ENCODE results near the gene CABLES2. TPM values are rescaled to one million over a fixed set of nuclear protein-coding genes. Genes with fewer than 3 reads are reported as not detected.

The CABLES2 gene
- total and polyA plus RNA-seq, 10 of the 15 experiments (the other 5 are each of a cell fraction or from before 2014, with no cell fraction given): 2.2 to 14.9 (median 5.3) TPM

- ATAC-seq: peak; percentile 34
- intact Hi-C loops (cut with micrococcal nuclease; ENCODE audit: unreplicated experiment): no loop called here
- H3K36me3 ChIP-seq (ENCODE audit: control insufficient read depth in 2 of 2, insufficient read depth in 2 of 2, low read length in 1 of 2): no peaks in the 10 kb centered on the region
- no peaks in the 10 kb centered on the region for H4K20me1 ChIP-seq (ENCODE audit: control insufficient read depth, insufficient read depth)
- SMC1A ChIA-PET (ENCODE audit: uncharacterized antibody, unreplicated experiment): no interaction called here
- POLR2A ChIA-PET: no interaction called here
- 5% methylated on average over 27 of the region's 72 CpGs for WGBS (ENCODE audit: insufficient coverage, insufficient replicate concordance, low lambda C conversion rate, missing lambda C conversion rate)
- BruUV-seq (replicated peaks): no TSS peak
- DNase-seq (ENCODE audit: low read depth, low spot score): no peak
- CTCF ChIA-PET: no interaction called here
- H2AFZ ChIP-seq (ENCODE audit: control insufficient read depth, low read depth, low read length): peak overlapping the region; percentile 34
- FAIRE-seq: no peak
- RAD21 ChIA-PET (ENCODE audit: unreplicated experiment): no interaction called here
- no peaks in the 10 kb centered on the region for H3K9me3 ChIP-seq (replicated peaks; ENCODE audit: control insufficient read depth, insufficient read depth, low read length)
- H3K4me1 ChIP-seq (ENCODE audit: control insufficient read depth, insufficient read depth, low read length): peaks cover 5% of the 10 kb centered on the region
- peak; percentile 59 for TF ChIP-seq SUZ12 (IDR thresholded peaks at IDR 0.05; ENCODE audit: unreplicated experiment)
- no peak for TF ChIP-seq SIN3A (IDR thresholded peaks at IDR 0.05; ENCODE audit: low read depth, low read length)
- peaks cover 4 to 15% of the 10 kb centered on the region in 2 experiments for H3K27me3 ChIP-seq (replicated peaks in 1 of 2; ENCODE audit: control insufficient read depth in 2 of 2, insufficient read depth in 2 of 2, low read length in 1 of 2)
- peak overlapping the region; percentile 65; the same call in 1 of the 2 replicates for H3K4me3 ChIP-seq
- H3K4me2 ChIP-seq (ENCODE audit: control insufficient read depth, insufficient read depth): peak overlapping the region; percentile 87; the same call in 1 of the 2 replicates
- in situ Hi-C loops (cut with MboI): no loop called here
- H3K27ac ChIP-seq (ENCODE audit: control insufficient read depth, insufficient read depth): no peak overlapping the region
- no peaks in the 10 kb centered on the region for H3K79me2 ChIP-seq (ENCODE audit: control insufficient read depth, insufficient read depth, low read length)
- H3K9ac ChIP-seq (ENCODE audit: control insufficient read depth, insufficient read depth, low read length): peak overlapping the region; percentile 20; the same call in 1 of the 2 replicates
Observed at GRCh38 chr20:62366370-62367135, 40.5 kb downstream of the CABLES2 start.

DNA sequence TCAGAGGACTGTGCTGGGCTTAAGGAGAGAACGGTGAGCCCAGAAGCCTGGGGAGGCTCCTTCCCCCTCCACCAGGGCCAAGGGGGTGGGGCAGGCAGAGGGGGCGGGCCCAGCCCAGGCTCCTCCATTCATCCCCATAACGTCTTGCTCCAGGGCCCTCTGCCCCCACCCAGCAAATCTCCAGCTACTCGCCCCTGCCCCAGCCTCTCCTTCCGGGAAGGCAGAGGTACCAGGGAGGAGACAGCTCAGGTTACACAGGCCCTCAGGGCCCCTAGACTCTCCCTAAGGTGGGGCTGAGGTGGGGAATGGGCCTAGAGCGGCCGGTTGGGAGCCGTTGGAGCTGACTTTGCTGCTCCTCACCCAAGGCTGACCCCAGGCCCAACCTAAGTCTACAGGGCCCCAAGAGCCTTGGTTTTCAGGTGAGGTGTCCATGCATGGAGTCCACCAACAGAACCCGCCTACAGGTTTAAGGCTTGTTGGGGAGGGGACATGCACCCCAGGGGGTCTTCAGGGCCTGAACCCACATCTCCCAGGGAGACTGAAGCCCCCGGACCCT is 41.2 kb downstream of the CABLES2 start:
- BruUV-seq (replicated peaks): no TSS peak
- H2AFZ ChIP-seq (ENCODE audit: control insufficient read depth, low read depth, low read length): no peak overlapping the region
- ATAC-seq (peak; percentile 13; the same call in 2 of the 3 replicates), DNase-seq (ENCODE audit: low read depth, low spot score) (no peak), FAIRE-seq (no peak)
- 45% methylated on average over 8 of the region's 10 CpGs for WGBS (ENCODE audit: insufficient coverage, insufficient replicate concordance, low lambda C conversion rate, missing lambda C conversion rate)
- no peak overlapping the region for H3K4me2 ChIP-seq (ENCODE audit: control insufficient read depth, insufficient read depth)
- intact Hi-C loops (cut with micrococcal nuclease; ENCODE audit: unreplicated experiment): no loop called here
- in situ Hi-C loops (cut with MboI): no loop called here
- no peaks in the 10 kb centered on the region for H3K79me2 ChIP-seq (ENCODE audit: control insufficient read depth, insufficient read depth, low read length)
- peaks cover 4 to 15% of the 10 kb centered on the region in 2 experiments for H3K27me3 ChIP-seq (replicated peaks in 1 of 2; ENCODE audit: control insufficient read depth in 2 of 2, insufficient read depth in 2 of 2, low read length in 1 of 2)
- ChIA-PET RAD21 (ENCODE audit: unreplicated experiment) (no interaction called here), CTCF (interaction anchor here (1.1 kb wide), 1 partner anchor 64 kb away, joined by 4 read pairs; the partner anchor contains the start of gene ADRM1), SMC1A (ENCODE audit: uncharacterized antibody, unreplicated experiment) (no interaction called here), POLR2A (no interaction called here)
- H4K20me1 ChIP-seq (ENCODE audit: control insufficient read depth, insufficient read depth): no peaks in the 10 kb centered on the region
- H3K4me3 ChIP-seq: no peak overlapping the region; the same call in 1 of the 2 replicates
- TF ChIP-seq RUNX3 (IDR thresholded peaks at IDR 0.05; ENCODE audit: low read length) (no peak), DPF2 (IDR thresholded peaks at IDR 0.05) (no peak), CHD2 (IDR thresholded peaks at IDR 0.05; ENCODE audit: borderline replicate concordance, low read depth, low read length) (no peak), ZBTB40 (IDR thresholded peaks at IDR 0.05; ENCODE audit: borderline replicate concordance) (no peak), ZZZ3 (IDR thresholded peaks at IDR 0.05; ENCODE audit: control insufficient read depth, insufficient read length, low read depth) (no peak), RCOR1 (conservative IDR thresholded peaks at IDR 0.05; ENCODE audit: low read depth, low read length) (no peak), IKZF1 (conservative IDR thresholded peaks at IDR 0.05) (no peak), ATF3 (IDR thresholded peaks at IDR 0.05; ENCODE audit: borderline replicate concordance, extremely low read depth, low read depth, low read length) (no peak), PAX5 (IDR thresholded peaks at IDR 0.05; ENCODE audit: borderline replicate concordance, low read depth, low read length) (no peak)
- no peaks in the 10 kb centered on the region for H3K36me3 ChIP-seq (ENCODE audit: control insufficient read depth in 2 of 2, insufficient read depth in 2 of 2, low read length in 1 of 2)
- no peak overlapping the region for H3K27ac ChIP-seq (ENCODE audit: control insufficient read depth, insufficient read depth)
- H3K9me3 ChIP-seq (replicated peaks; ENCODE audit: control insufficient read depth, insufficient read depth, low read length): no peaks in the 10 kb centered on the region
- H3K9ac ChIP-seq (ENCODE audit: control insufficient read depth, insufficient read depth, low read length): no peak overlapping the region
- peaks cover 5% of the 10 kb centered on the region for H3K4me1 ChIP-seq (ENCODE audit: control insufficient read depth, insufficient read depth, low read length)
